Activated CD4-positive, alpha-beta T cell treated with anti-CD3 and anti-CD28 coated beads, Interleukin-2, amount 50 U/mL, for 16 hours (primary cell): Measurements from ENCODE around the gene VWA3A.
"Not testable (repeated sequence)": the region's sequence is repeated elsewhere in the genome, so short reads cannot be mapped to it uniquely, and the experiment has no call there.

ENCODE experiments used
- DNase-seq: peaks from one replicate; pipeline ENCODE4 v3.0.0-alpha.2; 2020

Gene VWA3A

DNA sequence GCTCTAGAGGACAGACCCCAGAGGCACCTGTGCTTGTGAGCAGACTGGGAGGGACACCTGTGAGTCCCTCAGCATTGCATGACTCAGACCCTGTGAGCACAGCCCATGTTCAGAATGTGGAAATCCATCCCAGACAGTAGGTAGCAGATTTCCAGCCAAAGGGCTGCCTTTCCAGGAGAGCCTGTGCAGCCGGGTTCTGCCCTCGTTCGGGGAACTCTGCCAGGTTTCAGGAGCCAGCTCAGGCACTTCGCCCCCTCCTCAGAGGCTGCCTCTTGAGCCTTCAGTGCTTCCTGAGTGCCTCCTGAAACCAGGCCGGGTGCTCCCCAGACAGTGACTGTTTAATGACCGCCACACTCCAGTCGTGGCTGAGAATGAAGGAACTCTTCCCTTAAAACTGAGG lies 46.7 kb downstream of the VWA3A start:
- DNase-seq: no peak

DNA sequence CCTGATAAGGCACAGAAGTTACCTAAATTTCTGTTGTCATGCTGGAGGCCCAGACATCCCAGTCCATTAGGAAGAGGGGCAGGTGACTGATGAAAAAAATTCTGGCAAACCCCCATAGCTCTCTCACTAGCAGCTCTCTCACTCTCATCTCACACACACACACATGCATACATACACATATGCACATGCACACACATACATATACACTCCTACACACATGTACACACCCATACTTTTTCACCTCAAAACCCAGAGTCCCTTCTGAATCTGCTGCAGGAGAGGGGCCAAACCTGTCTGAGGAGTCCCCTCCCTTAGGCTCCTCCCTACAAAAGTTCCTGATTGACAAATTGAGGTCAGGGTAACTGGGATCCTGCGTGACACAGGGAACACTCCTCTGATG lies 47.4 kb downstream of the VWA3A start:
- DNase-seq: no peak

GRCh38 chr16:22141767-22142166 lies 49.4 kb downstream of the VWA3A start:
- no peak for DNase-seq

DNA sequence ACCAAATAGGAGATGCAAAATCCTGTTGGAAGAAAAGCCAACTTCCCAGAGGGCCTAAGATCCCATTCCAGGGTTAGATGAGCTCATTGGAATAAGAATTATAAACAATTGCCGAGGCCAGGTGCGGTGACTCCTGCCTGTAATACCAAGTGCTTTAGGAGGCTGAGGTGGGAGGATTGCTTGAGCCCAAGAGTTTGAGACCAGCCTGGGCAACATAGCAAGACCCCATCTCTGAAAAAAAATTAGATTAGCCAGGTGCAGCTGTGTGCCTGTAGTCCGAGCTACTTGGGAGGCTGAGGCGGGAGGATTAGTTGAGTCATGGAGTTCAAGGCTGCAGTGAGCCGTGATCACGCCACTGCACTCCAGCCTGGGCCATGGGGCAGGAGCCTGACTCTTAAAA lies 52.2 kb downstream of the VWA3A start:
- DNase-seq: no peak

GRCh38 chr16:22147853-22148252 lies 55.5 kb downstream of the VWA3A start:
- DNase-seq: no peak

DNA sequence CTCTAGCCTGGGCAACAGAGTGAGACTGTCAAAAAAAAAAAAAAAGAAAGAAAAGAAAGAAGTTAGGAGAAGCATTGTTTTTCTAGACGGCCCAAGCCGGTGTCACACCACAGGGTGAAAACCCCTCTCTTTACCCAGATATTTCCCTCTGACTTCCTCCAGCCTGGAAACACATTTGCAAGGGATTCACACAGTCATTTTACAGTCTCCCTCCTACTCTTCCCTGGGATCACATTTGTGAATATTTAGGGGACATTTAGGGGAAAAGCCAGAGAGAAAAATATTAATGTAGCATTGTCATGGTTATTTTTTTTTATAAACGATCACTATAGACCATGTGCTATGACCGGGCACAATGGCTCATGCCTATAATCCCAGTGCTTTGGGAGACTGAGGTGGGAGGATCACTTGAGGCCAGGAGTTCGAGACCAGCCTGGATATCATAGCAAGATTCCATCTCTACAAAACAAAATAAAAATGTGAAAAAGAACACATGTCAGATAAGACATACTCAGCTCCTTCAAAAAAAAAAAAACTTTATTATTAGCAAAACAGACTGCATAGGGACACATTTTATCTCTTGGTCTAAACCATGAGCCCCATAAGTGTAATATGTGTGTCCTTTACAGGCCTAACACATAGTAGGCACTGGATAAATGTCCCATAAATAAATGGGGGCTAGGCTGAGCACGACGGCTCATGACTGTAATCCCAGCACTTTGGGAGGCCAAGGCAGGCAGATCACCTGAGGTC lies 59.1 kb downstream of the VWA3A start:
- no peak for DNase-seq

GRCh38 chr16:22152316-22152715 lies 60.0 kb downstream of the VWA3A start:
- no peak for DNase-seq

GRCh38 chr16:22153078-22153477 lies 60.7 kb downstream of the VWA3A start:
- not testable (repeated sequence) for DNase-seq

GRCh38 chr16:22161401-22161800 lies 69.1 kb downstream of the VWA3A start:
- DNase-seq: no peak

GRCh38 chr16:22161999-22162655 lies 69.8 kb downstream of the VWA3A start, which contains the start of gene SDR42E2:
Gene SDR42E2, plus strand, starts transcription at chr16:22162506. Its CDS starts 3,077 bp downstream, at chr16:22165583.
- DNase-seq: no peak

- DNase-seq: no peak
Measured at GRCh38 chr16:22162656-22163009, 70.3 kb downstream of the VWA3A start.

DNA sequence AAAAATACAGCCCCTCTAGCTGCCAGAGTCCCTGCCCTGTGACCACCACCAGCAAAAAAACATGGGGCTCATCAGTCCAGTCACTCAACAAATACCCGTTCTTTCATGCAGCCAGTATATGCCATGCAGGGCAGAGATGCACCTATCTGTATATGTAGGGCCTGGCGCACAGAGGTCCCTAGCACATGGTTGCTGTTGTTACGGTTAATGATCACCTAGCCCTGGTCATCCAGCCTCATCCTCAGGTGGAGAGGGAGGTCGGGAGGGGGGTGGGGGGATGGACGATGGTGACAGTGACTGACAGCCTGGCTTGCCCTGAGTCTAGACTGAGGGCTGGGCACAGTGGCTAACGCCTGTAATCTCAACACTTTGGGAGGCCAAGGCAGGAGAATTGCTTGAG lies 71.5 kb downstream of the VWA3A start:
- DNase-seq: no peak

DNA sequence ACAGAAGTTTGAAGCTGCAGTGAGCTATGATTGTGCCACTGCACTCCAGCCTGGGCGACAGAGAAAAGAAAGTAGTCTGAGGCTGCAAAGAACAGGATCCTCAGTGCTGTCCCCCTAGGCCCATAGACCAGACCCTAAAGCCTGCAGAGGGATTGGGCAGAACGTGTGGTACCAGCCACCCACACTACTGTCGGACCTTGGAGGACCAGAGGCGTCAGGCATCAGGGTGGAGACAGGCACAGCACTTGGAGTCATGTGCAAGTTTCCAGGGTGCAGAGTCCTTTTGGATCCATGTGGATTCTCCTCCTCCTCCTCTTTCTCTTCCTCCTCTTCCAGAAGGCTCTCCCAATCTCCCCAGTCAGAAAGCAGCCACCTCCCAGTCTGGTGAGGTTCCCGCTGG lies 72.1 kb downstream of the VWA3A start:
- DNase-seq: no peak

- no peak for DNase-seq
Measured at GRCh38 chr16:22165508-22166285, 73.4 kb downstream of the VWA3A start.

DNA sequence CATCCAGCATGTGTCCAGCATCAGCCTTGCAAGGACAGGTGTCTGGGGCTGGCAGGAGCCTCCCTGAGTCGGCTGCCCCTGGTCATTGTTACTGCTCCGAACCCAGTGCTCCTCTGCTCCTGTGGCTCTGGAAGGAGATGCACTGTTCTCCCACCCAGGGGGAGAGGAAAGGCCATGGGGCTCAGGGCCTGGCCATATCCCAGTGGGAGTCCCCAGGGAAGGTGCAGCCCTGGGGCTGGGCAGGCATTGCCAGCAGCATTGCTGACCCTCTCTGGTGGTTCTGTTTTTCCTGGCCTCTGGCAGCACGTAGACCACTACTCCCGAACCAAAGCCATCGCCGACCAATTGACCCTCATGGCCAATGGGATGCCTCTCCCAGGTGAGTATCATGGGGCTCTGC lies 79.6 kb downstream of the VWA3A start:
- no peak for DNase-seq

DNA sequence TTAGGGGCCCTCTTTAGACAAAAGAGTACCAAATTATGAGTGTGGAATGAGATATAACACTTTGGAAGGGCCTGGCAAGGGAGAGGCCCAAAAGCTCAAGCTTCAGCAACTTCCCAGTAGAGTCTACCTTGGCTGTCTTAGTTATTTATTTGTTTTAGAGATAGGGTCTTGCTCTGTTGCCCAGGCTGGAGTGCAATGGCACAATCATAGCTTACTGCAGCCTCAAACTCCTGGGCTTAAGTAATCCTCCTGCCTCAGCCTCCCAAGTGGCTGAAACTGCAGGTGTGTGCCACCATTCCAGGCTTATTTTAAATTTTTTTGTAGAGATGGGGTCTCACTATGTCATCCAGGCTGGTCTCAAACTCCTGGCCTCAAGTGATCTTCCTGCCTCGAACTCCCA lies 80.3 kb downstream of the VWA3A start:
- DNase-seq: not testable (repeated sequence)

DNA sequence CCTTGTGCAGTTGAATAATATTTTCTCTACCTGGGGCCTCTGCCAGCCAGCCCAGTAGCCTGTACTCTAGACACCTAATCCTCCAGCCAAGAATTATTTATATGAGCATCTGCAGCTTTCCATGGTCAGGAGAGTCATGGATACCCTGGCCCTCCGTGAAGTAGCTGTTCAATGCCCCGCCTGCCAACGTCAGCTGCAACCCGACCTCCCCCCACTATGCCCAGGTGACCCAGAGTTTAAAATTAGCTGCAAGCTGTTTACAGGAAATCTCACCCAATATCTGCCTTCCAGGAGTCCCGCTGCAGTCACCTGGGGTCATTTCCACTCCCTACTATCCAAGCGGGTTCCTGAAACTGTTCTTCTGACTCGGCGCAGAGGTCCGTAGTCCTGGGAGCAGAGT lies 82.3 kb downstream of the VWA3A start:
- no peak for DNase-seq

DNA sequence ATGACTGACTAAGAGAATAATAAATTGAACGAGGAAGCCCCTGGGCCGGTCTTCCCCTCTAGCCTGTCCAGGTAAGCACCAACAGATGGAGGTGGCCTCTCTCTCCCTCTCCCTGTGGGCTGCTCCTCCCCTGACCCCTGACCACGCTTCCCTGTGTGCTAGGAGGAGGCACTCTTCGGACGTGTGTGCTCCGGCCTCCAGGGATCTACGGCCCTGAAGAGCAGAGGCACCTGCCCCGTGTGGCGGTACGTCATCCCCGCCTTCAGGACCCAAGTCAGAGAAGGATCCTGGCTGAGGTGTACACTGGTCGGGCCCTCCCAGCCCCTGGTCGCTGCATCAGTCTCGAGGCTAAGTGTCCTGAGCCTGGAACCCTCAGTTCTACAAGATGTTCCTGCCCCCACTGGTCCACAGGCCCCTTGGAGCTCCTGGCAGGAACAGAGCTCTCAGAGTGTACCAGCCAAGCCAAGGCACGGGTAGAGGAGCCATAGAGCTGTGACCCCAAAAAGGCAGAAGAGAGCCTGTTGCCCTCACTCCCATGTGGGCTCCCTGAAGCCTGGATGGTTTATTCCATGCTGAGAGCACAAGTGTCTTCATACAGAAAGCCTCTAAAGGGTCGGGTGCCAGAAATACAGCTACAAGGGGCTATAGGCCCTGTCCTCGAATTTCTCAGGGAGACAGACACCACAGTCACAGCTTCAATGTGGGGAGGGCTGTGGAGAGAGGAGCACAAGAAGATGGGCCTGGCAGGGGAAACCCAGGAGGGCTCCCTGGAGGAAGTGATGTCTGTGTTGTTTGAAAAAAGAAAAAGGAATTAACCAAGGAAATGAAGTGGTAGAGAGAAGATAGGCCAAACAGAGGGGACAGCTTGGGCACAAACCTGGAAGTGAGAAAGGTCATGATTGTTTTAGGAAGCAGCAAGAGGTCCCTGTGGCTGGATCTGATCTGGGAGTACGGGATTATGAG lies 85.9 kb downstream of the VWA3A start:
- DNase-seq: no peak

DNA sequence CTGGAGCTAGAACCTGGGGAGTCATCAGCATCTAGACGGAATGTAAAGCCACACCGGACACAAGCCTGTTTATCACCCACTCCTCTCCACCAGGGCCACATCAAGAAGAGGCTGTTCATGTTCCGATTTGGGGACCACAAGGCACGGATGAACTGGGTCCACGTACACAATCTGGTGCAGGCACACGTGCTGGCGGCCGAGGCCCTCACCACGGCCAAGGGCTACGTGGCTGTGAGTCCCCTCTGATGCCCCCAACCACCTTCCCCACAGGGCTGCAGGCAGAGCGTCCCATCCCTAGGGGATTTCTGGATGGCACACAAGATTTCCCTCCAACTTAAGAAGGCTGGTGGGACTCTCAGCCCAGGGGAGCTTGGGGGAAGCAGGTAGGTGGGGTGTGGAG lies 89.1 kb downstream of the VWA3A start:
- no peak for DNase-seq

- DNase-seq: no peak
Measured at GRCh38 chr16:22181843-22182242, 89.5 kb downstream of the VWA3A start.

- DNase-seq: no peak
Measured at GRCh38 chr16:22183335-22183734, 91.0 kb downstream of the VWA3A start.

- DNase-seq: no peak
Measured at GRCh38 chr16:22183901-22184614, 91.7 kb downstream of the VWA3A start.
